Heart right ventricle (tissue), 16 donors: Measurements from ENCODE around the gene GJB3. TPM values are rescaled to one million over a fixed set of nuclear protein-coding genes. Genes with fewer than 3 reads are reported as not detected.
"Not testable (repeated sequence)": the region's sequence is repeated elsewhere in the genome, so short reads cannot be mapped to it uniquely, and the experiment has no call there.

Experiments
- ATAC-seq, 8 donors: fragments of 200-7000 bp; cut with Tn5 transposase; one replicate each; pipeline ENCODE4 v1.9.1; 2020; ENCODE audit warnings: mild to moderate bottlenecking in 8 of 8, moderate library complexity in 8 of 8, moderate number of reproducible peaks in 1 of 8
- DNase-seq, 2 donors: peaks; one replicate each; pipeline ENCODE4 v3.0.0-alpha.2; 2020
- H3K27ac ChIP-seq, 10 donors: fragments of 200-600 bp; sonication (generic) in 2 of 10; one replicate each; pipeline versions ENCODE4 v1.5.0 to v1.8.0; 2020 to 2022; ENCODE audit warnings: mild to moderate bottlenecking in 3 of 10
- H3K27me3 ChIP-seq, 7 donors: fragments of 200-600 bp; one replicate each; pipeline ENCODE4 v1.8.0; 2021 to 2022; ENCODE audit warnings: mild to moderate bottlenecking in 2 of 7
- H3K36me3 ChIP-seq, 9 donors: fragments of 200-600 bp; sonication (generic) in 1 of 9; one replicate each; pipeline versions ENCODE4 v1.5.0 to v1.8.0; 2020 to 2022; ENCODE audit warnings: mild to moderate bottlenecking in 2 of 9
- H3K4me1 ChIP-seq, 9 donors: fragments of 200-600 bp; sonication (generic) in 1 of 9; one replicate each; pipeline versions ENCODE4 v1.5.0 to v1.8.0; 2020 to 2022; ENCODE audit warnings: mild to moderate bottlenecking in 4 of 9
- H3K4me3 ChIP-seq, 10 donors: fragments of 200-600 bp; sonication (generic) in 2 of 10; one replicate each; pipeline versions ENCODE4 v1.5.0 to v1.8.0; 2020 to 2022; ENCODE audit warnings: mild to moderate bottlenecking in 7 of 10, moderate library complexity in 2 of 10
- H3K9me3 ChIP-seq, 11 donors: fragments of 200-600 bp in 10 of 11; sonication (generic) in 2 of 11; one replicate each; pipeline versions ENCODE4 v1.5.0 to v1.8.0; 2013 to 2022; ENCODE audit warnings: mild to moderate bottlenecking in 2 of 11, control low read depth in 1 of 11, moderate library complexity in 1 of 11
- CTCF ChIP-seq, 9 donors: fragments of 200-600 bp; sonication (generic) in 2 of 9; IDR thresholded peaks; one replicate each; pipeline versions ENCODE4 v1.5.0 to v1.8.0; 2021 to 2022; ENCODE audit warnings: antibody characterized with exemption in 9 of 9, mild to moderate bottlenecking in 5 of 9, moderate library complexity in 1 of 9
- WGBS, 2 donors: extraction: QIAGEN DNeasy Blood & Tissue Kit; methylation state at CpG; one replicate each; pipeline ENCODE4 v1.1.7; 2013; ENCODE audit warnings: inconsistent platforms in 1 of 2; 5-methylcytosine and 5-hydroxymethylcytosine counted together
- intact Hi-C, 10 donors: fragments of 100-400 bp; cut with DNase I; formaldehyde crosslinking; loops; one replicate each; pipeline versions ENCODE4 v1.11.1 to v1.14.2; 2022
- polyA plus RNA-seq, 2 donors: library from polyadenylated mRNA; stranded (reverse); fragments of 200-250 nt; gene quantifications; one replicate each; pipeline ENCODE4 v1.2.3, GENCODE V29; 2013
- total RNA-seq, 10 donors: library from RNA; stranded (reverse); fragmentation: NEBNext Ultra II Directional in 3 of 10; extraction: Animal tissue kit (Norgen Biotek cat#: 25700) in 3 of 10; gene quantifications; one replicate each; pipeline versions ENCODE4 v1.2.1 to v1.2.4, GENCODE V29; 2021 to 2023
- donor health status: Arrhythmogenic right ventricular cardiomyopathy.
- donor health status: ischemic (EF 13 %, LVEDD 7.1; RV severe dilation, severe dysfunction).
- donor health status: healthy with polysubstance abuse.
- donor health status: DM: no; HTN: yes; CAD: no.
- donor health status: DM: no; HTN: no; CAD: no.
- donor health status: ischemic (EF 25% LVEDD 6.9; RV normal size, moderate dysfunction).
- donor health status: ischemic (EF 25% LVEDD 5.7; RV mildly dilated, moderate dysfunction).
- donor health status: healthy.
- donor health status: DM: yes; HTN: yes; CAD: no.
- donor health status: Ischemic cardiomyopathy.
- donor health status: ischemic (EF 35%, LVEDD 5.7; RV mildly dilated, moderate dysfunction).
- donor health status: nonischemic (EF 11% LVEDD 7.7; RV severe dilation, severe dysfunction).
- donor health status: DM: yes; HTN: yes; CAD: no.
- donor health status: PGD.
- donor health status: ischemic (EF 29% LVEDD 5.4; RV normal size, mild dysfunction).
- donor health status: nonischemic (EF 23%, LVEDD 6.1; RV moderate dilation, normal function).

Gene GJB3
- total and polyA plus RNA-seq, 12 donors: not detected

DNA sequence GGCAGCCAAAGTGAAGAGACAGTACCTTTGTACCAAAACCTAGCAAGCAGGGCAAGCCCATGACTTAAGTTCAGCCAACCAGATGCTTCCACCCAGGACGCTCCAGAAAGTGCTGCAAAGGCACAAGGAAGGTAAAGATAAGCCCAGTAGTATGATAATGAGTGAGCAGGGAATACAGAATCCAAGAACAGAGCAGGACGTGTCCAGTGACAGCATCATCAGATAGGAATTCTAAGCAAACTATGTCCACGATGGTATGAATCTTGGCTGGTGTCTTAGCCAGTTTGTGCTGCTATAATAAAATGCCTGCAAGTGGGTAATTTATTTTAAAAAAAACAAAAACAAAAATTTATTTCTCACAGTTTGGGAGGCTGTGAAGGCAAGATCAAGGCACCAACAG is 25.4 kb downstream of the GJB3 start:
- peak in 2 of 8 donors; percentile 26 to 31 for ATAC-seq
- peaks cover 0 to 14% (median 0%) of the 10 kb centered on the region in 11 donors for H3K9me3 ChIP-seq
- no peak for TF ChIP-seq CTCF (IDR thresholded peaks at IDR 0.05)
- peaks cover 0 to 12% (median 6%) of the 10 kb centered on the region in 9 donors for H3K4me1 ChIP-seq
- intact Hi-C loops: no loop called here
- 61 to 69% methylated on average over 3 of the region's 3 CpGs for WGBS, 2 donors
- no peak overlapping the region for H3K4me3 ChIP-seq
- no peaks in the 10 kb centered on the region for H3K27me3 ChIP-seq
- H3K27ac ChIP-seq: no peak overlapping the region
- peaks cover 0 to 7% (median 0%) of the 10 kb centered on the region in 9 donors for H3K36me3 ChIP-seq
- DNase-seq: no peak

DNA sequence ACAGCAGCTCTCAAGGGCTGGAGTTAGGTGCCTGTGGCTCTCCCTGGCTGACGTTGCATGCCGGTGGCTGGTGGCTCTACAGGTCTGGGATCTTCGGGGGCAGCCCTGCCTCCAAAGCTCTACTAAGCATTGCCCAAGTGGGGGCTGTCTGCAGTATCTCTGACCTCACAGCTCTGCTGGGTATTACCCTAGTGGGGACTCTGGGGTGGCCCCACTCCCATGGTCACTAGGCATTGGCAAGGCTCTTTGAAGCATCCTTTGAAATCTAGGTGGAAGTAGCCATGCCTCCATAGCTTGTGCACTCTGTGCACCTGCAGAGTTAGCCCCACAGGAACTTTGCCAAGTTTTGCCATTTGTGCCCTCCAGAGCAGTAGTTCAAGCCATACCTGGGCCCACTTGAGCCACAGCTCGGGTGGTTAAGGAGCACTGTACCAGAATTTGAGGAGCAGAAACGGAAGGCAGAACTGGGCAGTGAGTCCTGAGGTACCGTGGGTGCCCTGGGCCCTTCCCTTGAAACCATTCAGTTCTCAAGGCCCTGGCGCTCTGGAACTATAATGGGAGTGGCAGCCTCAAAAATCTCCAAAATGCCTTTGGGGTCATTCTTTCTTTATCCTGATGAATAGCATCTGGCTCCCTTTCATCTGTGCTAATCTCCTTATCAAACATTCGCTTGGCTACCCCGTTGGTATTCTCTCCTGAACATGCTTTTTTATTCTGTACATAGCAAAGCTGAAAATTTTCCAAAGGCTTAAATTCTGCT is 27.2 kb downstream of the GJB3 start:
- H3K4me3 ChIP-seq: no peak overlapping the region
- TF ChIP-seq CTCF (IDR thresholded peaks at IDR 0.05): no peak
- DNase-seq (no peak), ATAC-seq (peak in 1 of 8 donors; percentile 12)
- H3K4me1 ChIP-seq: peaks cover 0 to 12% (median 6%) of the 10 kb centered on the region in 9 donors
- WGBS, 2 donors: 86% methylated on average over 9 of the region's 9 CpGs
- H3K27ac ChIP-seq: no peak overlapping the region
- intact Hi-C loops: no loop called here
- peaks cover 0 to 7% (median 0%) of the 10 kb centered on the region in 9 donors for H3K36me3 ChIP-seq
- peaks cover 0 to 13% (median 0%) of the 10 kb centered on the region in 11 donors for H3K9me3 ChIP-seq
- H3K27me3 ChIP-seq: no peaks in the 10 kb centered on the region

- H3K4me1 ChIP-seq, ATAC-seq, H3K27ac ChIP-seq, H3K27me3 ChIP-seq, H3K36me3 ChIP-seq, DNase-seq, H3K9me3 ChIP-seq, H3K4me3 ChIP-seq, intact Hi-C loops: not testable (repeated sequence)
- 90 to 98% methylated on average over 3 of the region's 3 CpGs for WGBS, 2 donors
These were observed 29.8 kb downstream of the GJB3 start for GRCh38 chr1:34810781-34811180.

GRCh38 chr1:34816332-34816731 is 35.3 kb downstream of the GJB3 start:
- Histone ChIP-seq H3K9me3 (peaks cover 0 to 10% (median 0%) of the 10 kb centered on the region in 11 donors), H3K4me1 (peaks cover 0 to 8% (median 0%) of the 10 kb centered on the region in 9 donors), H3K4me3 (no peak overlapping the region), H3K27me3 (no peaks in the 10 kb centered on the region), H3K36me3 (no peaks in the 10 kb centered on the region), H3K27ac (no peak overlapping the region)
- no peak for DNase-seq
- ATAC-seq: no peak
- TF ChIP-seq CTCF (IDR thresholded peaks at IDR 0.05): no peak
- intact Hi-C loops: no loop called here

- Histone ChIP-seq H3K27ac (no peak overlapping the region), H3K9me3 (peaks cover 0 to 10% (median 0%) of the 10 kb centered on the region in 11 donors), H3K27me3 (no peaks in the 10 kb centered on the region), H3K4me3 (no peak overlapping the region), H3K36me3 (no peaks in the 10 kb centered on the region), H3K4me1 (peaks cover 0 to 12% (median 0%) of the 10 kb centered on the region in 9 donors)
- 72 to 75% methylated on average over 3 of the region's 3 CpGs for WGBS, 2 donors
- no peak for TF ChIP-seq CTCF (IDR thresholded peaks at IDR 0.05)
- ATAC-seq (no peak), DNase-seq (no peak)
- intact Hi-C loops: no loop called here
These were observed 35.8 kb downstream of the GJB3 start for GRCh38 chr1:34816778-34817177.

DNA sequence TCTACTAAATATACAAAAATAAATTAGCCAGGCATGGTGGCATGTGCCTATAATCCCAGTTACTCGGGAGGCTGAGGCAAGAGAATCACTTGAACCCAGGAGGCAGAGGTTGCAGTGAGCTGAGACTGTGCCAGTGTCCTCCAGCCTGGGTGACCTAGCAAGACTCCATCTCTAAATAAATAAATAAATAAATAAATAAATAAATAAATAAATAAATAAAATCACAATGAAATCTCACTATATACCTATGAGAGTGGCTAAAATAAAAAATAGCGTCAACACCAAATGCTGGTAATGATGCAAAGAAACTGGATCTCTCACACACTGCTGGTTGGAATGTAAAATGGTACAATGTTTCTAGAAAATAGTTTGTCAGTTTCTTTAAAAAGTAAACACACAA is 37.8 kb downstream of the GJB3 start:
- H3K27me3 ChIP-seq, H3K4me3 ChIP-seq, H3K27ac ChIP-seq, H3K36me3 ChIP-seq, DNase-seq, ATAC-seq, intact Hi-C loops: not testable (repeated sequence)
- WGBS, 2 donors: 98% methylated on average over 2 of the region's 2 CpGs
- Histone ChIP-seq H3K4me1 (peaks cover 0 to 19% (median 0%) of the 10 kb centered on the region in 9 donors), H3K9me3 (peaks cover 0 to 14% (median 0%) of the 10 kb centered on the region in 11 donors)
